ENCODE data around the gene TMEM98. TPM values are rescaled to one million over a fixed set of nuclear protein-coding genes. Genes with fewer than 3 reads are reported as not detected.
"Not testable (repeated sequence)": the region's sequence is repeated elsewhere in the genome, so short reads cannot be mapped to it uniquely, and the experiment has no call there.

Gene TMEM98
- total RNA-seq, 1 donor from 2014 or later = 42.4 TPM

- not testable (repeated sequence) for DNase-seq
Observed at GRCh38 chr17:32987453-32987805, 59.5 kb downstream of the TMEM98 start.

DNA sequence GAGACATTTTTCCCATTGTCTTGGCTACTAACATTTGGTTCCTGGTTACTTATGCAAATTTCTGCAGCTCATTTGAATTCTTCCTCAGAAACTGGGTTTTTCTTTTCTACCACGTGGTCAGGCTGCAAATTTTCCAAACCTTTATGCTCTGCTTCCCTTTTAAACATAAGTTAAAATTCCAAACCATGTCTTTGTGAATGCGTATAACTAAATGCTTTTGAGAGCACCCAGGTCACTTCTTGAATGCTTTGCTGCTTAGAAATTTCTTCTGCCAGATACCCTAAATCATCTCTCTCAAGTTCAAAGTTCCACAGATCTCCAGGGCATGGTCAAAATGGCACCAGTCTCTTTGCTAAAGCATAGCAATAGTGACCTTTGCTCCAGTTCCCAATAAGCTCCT is 59.9 kb downstream of the TMEM98 start:
- DNase-seq = not testable (repeated sequence)

DNA sequence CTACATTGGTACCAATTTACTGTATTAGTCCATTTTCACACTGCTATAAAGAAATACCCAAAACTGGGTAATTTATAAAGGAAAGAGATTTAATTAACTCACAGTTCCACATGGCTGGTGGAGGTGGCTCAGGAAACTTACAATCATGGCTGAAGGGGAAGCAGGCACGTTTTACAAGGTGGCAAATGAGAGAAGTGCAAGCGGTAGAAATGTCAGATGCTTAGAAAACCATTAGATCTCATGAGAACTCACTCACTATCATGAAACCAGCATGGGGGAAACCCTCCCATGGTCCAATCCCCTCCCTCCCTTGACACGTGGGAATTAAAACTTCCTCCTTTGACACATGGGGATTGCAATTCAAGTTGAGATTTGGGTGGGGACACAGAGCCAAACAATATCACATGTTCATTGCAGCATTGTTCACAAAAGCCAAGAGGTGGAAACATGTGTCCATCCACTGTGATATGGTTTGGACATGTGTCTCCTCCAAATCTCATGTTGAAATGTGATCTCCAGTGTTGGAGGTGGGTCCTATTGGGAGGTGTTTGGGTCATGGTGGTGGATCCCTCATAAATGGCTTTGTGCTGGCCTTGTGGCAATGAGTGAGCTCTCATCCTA is 60.6 kb downstream of the TMEM98 start:
- no peak for DNase-seq

DNA sequence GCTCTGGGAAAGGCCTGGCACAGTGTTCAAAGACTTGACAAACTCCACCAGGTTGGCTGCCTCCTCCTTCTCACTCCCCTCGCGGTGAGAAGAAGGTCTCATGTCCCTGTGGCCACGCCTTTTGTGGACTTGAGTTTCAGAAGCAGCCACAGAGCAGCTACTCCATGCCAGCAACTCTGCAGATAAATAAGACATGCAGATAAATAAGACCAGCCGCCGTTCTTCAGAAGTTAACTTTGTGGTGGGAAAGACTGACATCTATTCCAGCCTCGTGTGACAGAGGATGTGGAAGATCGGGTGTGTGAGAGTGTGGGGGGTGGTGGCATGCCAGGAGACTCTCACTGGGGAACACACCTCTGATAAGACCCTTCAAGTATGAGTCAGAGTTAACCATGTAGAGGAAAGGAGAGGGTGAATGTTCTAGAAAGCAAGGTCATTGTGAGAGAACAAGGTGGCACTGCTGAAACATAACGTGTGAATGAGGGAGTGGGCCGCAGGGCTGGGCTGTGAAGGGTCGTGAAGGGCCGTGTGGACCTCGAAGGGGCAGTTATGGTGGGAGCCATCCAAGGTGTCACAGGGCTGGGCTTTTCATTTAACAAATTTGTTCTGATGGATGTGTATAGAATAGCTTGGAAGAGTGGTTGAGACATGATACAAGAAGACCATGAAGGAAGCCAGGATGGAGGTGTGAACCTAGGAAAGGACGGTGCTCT is 64.5 kb downstream of the TMEM98 start:
- DNase-seq = no peak

DNA sequence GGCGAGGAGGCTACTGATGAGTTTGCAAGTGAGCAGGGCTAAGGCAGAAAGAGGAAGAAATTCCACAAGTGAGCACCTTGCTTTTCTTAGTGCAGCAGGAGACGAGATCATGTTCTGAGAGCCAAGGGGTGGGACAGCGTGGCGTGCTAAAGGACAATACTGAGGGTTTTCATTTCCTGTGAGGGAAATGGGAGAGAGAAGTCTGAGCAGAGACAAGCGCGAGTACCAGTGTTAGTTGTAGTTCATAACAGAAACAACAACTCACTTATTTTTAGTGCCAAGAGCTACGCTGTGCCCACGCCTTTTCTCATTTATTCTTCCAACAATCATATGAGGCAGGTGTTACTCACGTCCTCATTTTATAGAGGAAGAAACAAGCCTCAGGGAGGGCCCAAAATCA is 66.0 kb downstream of the TMEM98 start:
- peak; percentile 7 for DNase-seq

Other genes starting within 250 kb of the TMEM98 start
- gene MYO1D, start 51.0 kb upstream of the TMEM98 start, total RNA-seq = 48.8 and 64.4 TPM in 2 replicates
- gene SPACA3, start 63.7 kb downstream of the TMEM98 start, total RNA-seq = not detected in 2 replicates

Data from dermis blood vessel endothelial cell (primary cell).